GM06990 (cell line): Measurements from ENCODE around the gene TNNT3.
A peak's percentile ranks its signal among the peaks of the same experiment; 100 is the strongest.
"Not testable (repeated sequence)": the region's sequence is repeated elsewhere in the genome, so short reads cannot be mapped to it uniquely, and the experiment has no call there.

Experiments used
- DNase-seq: peaks from one replicate; pipeline ENCODE4 v3.0.0-alpha.2; 2011; ENCODE audit not compliant: insufficient read length; ENCODE audit errors: extremely low read depth
- H3K27me3 ChIP-seq: replicated peaks from 2 replicates; pipeline ENCODE4 v1.6.0; 2011; ENCODE audit warnings: low read length; ENCODE audit not compliant: control insufficient read depth, insufficient read depth
- H3K36me3 ChIP-seq: 2 replicates; pipeline ENCODE4 v1.5.1; 2011; ENCODE audit warnings: low read length; ENCODE audit not compliant: control insufficient read depth, insufficient read depth
- H3K4me3 ChIP-seq: replicated peaks from 2 replicates; pipeline ENCODE4 v1.5.1; 2011; ENCODE audit warnings: low read depth, mild to moderate bottlenecking, control low read depth, low read length
- CTCF ChIP-seq: IDR thresholded peaks from 2 replicates; pipeline ENCODE4 v1.5.1; 2011; ENCODE audit warnings: low read length, control low read depth, mild to moderate bottlenecking, inconsistent platforms; ENCODE audit not compliant: insufficient read depth, poor library complexity, severe bottlenecking

The TNNT3 gene

GRCh38 chr11:1880746-1881441, 38.6 kb upstream of the TNNT3 start:
- no peak for DNase-seq
- Histone ChIP-seq H3K27me3 (no peaks in the 10 kb centered on the region), H3K4me3 (no peak overlapping the region), H3K36me3 (peaks cover 41% of the 10 kb centered on the region)
- TF ChIP-seq CTCF = no peak

- no peak overlapping the region for H3K4me3 ChIP-seq
- TF ChIP-seq CTCF = no peak
- H3K27me3 ChIP-seq = no peaks in the 10 kb centered on the region
- DNase-seq = no peak
- H3K36me3 ChIP-seq = peaks cover 41% of the 10 kb centered on the region
Observed at GRCh38 chr11:1881442-1882264, 37.9 kb upstream of the TNNT3 start.

- no peaks in the 10 kb centered on the region for H3K27me3 ChIP-seq
- no peak overlapping the region for H3K4me3 ChIP-seq
- H3K36me3 ChIP-seq = peaks cover 45% of the 10 kb centered on the region
- peak; percentile 95 for TF ChIP-seq CTCF
- peak; percentile 66 for DNase-seq
Observed at GRCh38 chr11:1882265-1883238, 37.0 kb upstream of the TNNT3 start.

- H3K4me3 ChIP-seq = no peak overlapping the region
- peaks cover 54% of the 10 kb centered on the region for H3K36me3 ChIP-seq
- DNase-seq = no peak
- TF ChIP-seq CTCF = no peak
- no peaks in the 10 kb centered on the region for H3K27me3 ChIP-seq
Observed at GRCh38 chr11:1883346-1884302, 35.9 kb upstream of the TNNT3 start.

- Histone ChIP-seq H3K27me3 (no peaks in the 10 kb centered on the region), H3K36me3 (peaks cover 57% of the 10 kb centered on the region)
Observed at GRCh38 chr11:1884303-1884700, 35.2 kb upstream of the TNNT3 start.

GRCh38 chr11:1886551-1886950, 33.0 kb upstream of the TNNT3 start:
- not testable (repeated sequence) for H3K27me3 ChIP-seq, DNase-seq, H3K4me3 ChIP-seq
- peaks cover 49% of the 10 kb centered on the region for H3K36me3 ChIP-seq

More at GRCh38 chr11:1884303-1884700, 35.2 kb upstream of the TNNT3 start:
- no peak overlapping the region for H3K4me3 ChIP-seq
- no peak for TF ChIP-seq CTCF
- DNase-seq = no peak
